K562 (cell line): Measurements from ENCODE around the gene SHISA7. TPM values are rescaled to one million over a fixed set of nuclear protein-coding genes. Genes with fewer than 3 reads are reported as not detected.
A peak's percentile ranks its signal among the peaks of the same experiment; 100 is the strongest.

Experiments used
- CLOCK ChIP-seq: fragments of 250-450 bp; sonication (Bioruptor Pico); IDR thresholded peaks from 2 replicates; pipeline ENCODE4 v1.4.0; 2020; ENCODE audit warnings: mild to moderate bottlenecking, moderate library complexity, borderline replicate concordance
- DEAF1 ChIP-seq: fragments of 450-650 bp; formaldehyde crosslinking; IDR thresholded peaks from 2 replicates; pipeline ENCODE4 v1.4.0; 2020; ENCODE audit warnings: mild to moderate bottlenecking, moderate library complexity
- EP300 ChIP-seq: IDR thresholded peaks from 2 replicates; pipeline ENCODE4 v1.6.1; 2012; ENCODE audit warnings: low read length, improper control_type of control experiment
- HNRNPL ChIP-seq: fragments of 200-400 bp; formaldehyde crosslinking; IDR thresholded peaks from 2 replicates; pipeline ENCODE4 v1.6.1; 2017; ENCODE audit warnings: low read depth, mild to moderate bottlenecking, low read length
- HSF4 ChIP-seq: fragments of 250-450 bp; sonication (Bioruptor Pico); IDR thresholded peaks from 2 replicates; pipeline ENCODE4 v2.1.2; 2022; ENCODE audit warnings: mild to moderate bottlenecking, moderate library complexity, borderline replicate concordance
- NR4A1 ChIP-seq, 2 experiments: fragments of 250-450 bp in 1 of 2; fragments of 450-650 bp in 1 of 2; sonication (Bioruptor Pico) in 1 of 2; IDR thresholded peaks; 2 replicates each; pipeline versions ENCODE4 v1.4.0 to v1.6.1; 2016 to 2020; ENCODE audit warnings: mild to moderate bottlenecking in 2 of 2, missing compliant biosample characterization in 1 of 2, missing genetic modification characterization in 1 of 2, moderate library complexity in 1 of 2
- POLR2B ChIP-seq: fragments of 450-650 bp; IDR thresholded peaks from 2 replicates; pipeline ENCODE4 v1.6.1; 2018; ENCODE audit warnings: low read depth; ENCODE audit not compliant: partially characterized antibody
- POLR3G ChIP-seq: IDR thresholded peaks from 2 replicates; pipeline ENCODE4 v1.6.1; 2011; ENCODE audit not compliant: insufficient read length, insufficient replicate concordance; ENCODE audit errors: extremely low read depth
- SMARCB1 ChIP-seq: IDR thresholded peaks from 2 replicates; pipeline ENCODE4 v1.6.1; 2011; ENCODE audit warnings: improper control_type of control experiment, low read depth; ENCODE audit not compliant: insufficient read length
- ZBTB49 ChIP-seq: sonication (generic); formaldehyde crosslinking; IDR thresholded peaks from 2 replicates; pipeline ENCODE4 v1.8.0; 2022; ENCODE audit warnings: missing genetic modification reagents, mild to moderate bottlenecking, borderline replicate concordance
- ZNF134 ChIP-seq: fragments of 250-450 bp; sonication (Bioruptor Pico); conservative IDR thresholded peaks from 2 replicates; pipeline ENCODE4 v1.4.0; 2020
- polyA plus RNA-seq, 8 experiments: library from polyadenylated mRNA; depleted of rRNA in 4 of 8; stranded (reverse) in 5 of 8; unstranded in 3 of 8; fragments of >200 nt; fragmentation: Nextera tagmentation in 2 of 8; fragmentation: Illumina TruSeq in 1 of 8; extraction: Ambion mirVana in 2 of 8; extraction: Trizol in 1 of 8; gene quantifications; 2 replicates each; pipeline versions ENCODE4 v1.2.1 to v1.2.3, GENCODE V29; 2011 to 2014; ENCODE audit warnings: inconsistent platforms in 1 of 8, missing spikeins in 1 of 8
- total RNA-seq, 7 experiments: library from RNA; depleted of rRNA in 6 of 7; stranded (reverse); fragments of >200 nt in 6 of 7; fragmentation: Illumina TruSeq in 2 of 7; extraction: Trizol in 2 of 7; gene quantifications; 2 replicates each; pipeline versions ENCODE4 v1.2.1 to v1.2.3, GENCODE V29; 2011 to 2021; ENCODE audit warnings: low replicate concordance in 1 of 7
- TF ChIP-seq, protein P1 (sequence below): fragments of 150-350 bp; IDR thresholded peaks from 2 replicates; pipeline ENCODE4 v1.6.1; 2014; ENCODE audit warnings: low read depth, mild to moderate bottlenecking, low read length, borderline replicate concordance
- TF ChIP-seq, protein P2 (sequence below): fragments of 450-650 bp; conservative IDR thresholded peaks from 2 replicates; pipeline ENCODE4 v1.6.1; 2016; ENCODE audit warnings: missing genetic modification characterization, low read depth, mild to moderate bottlenecking, control low read depth, missing compliant biosample characterization

SHISA7 gene
- total and polyA plus RNA-seq, 9 of the 15 experiments (the other 6 are each of a cell fraction or from before 2014, with no cell fraction given) = 0.01 to 0.40 (median 0.07) TPM

DNA sequence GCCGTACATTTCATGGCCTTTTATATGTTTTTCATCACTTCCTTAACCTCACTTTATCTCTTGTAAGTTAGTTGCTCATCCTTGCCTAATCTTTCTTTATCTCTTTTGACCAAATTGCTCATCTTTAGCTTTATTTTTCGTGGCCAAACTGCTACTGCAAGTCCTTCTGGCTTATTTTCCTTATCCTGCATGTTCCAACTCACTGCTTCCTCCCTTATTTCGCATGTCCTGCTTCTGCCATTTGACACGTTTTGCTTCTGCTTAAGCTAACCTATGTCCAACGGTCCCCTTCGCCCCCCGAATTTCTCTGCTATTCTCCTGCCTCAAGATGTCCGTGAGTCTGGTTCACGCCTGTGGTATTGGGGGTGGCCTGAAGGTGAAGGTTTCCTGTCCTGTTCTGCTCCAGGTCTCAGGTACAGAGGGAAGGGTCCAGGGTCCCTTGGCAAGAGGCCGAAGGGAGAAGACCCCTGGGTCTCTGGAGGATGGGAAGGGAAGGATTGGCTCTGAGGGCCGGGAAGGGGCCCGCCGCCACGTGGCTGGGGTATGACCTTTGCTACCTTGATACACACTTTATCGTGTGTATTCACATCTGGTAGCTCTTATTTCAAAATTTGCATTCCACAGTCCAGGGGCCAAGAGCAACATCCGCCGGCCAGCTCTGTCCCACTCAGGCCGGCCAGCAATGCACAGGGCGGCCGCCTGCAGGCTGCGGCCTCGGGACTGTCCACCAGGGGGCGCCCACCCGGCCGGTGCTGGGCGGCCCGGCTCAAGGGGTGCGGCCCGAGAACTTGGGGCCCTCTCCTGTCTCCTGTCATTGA lies 24.3 kb upstream of the SHISA7 start (continued):
- TF ChIP-seq, protein P1, sequence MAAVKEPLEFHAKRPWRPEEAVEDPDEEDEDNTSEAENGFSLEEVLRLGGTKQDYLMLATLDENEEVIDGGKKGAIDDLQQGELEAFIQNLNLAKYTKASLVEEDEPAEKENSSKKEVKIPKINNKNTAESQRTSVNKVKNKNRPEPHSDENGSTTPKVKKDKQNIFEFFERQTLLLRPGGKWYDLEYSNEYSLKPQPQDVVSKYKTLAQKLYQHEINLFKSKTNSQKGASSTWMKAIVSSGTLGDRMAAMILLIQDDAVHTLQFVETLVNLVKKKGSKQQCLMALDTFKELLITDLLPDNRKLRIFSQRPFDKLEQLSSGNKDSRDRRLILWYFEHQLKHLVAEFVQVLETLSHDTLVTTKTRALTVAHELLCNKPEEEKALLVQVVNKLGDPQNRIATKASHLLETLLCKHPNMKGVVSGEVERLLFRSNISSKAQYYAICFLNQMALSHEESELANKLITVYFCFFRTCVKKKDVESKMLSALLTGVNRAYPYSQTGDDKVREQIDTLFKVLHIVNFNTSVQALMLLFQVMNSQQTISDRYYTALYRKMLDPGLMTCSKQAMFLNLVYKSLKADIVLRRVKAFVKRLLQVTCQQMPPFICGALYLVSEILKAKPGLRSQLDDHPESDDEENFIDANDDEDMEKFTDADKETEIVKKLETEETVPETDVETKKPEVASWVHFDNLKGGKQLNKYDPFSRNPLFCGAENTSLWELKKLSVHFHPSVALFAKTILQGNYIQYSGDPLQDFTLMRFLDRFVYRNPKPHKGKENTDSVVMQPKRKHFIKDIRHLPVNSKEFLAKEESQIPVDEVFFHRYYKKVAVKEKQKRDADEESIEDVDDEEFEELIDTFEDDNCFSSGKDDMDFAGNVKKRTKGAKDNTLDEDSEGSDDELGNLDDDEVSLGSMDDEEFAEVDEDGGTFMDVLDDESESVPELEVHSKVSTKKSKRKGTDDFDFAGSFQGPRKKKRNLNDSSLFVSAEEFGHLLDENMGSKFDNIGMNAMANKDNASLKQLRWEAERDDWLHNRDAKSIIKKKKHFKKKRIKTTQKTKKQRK = no peak
- TF ChIP-seq POLR3G = no peak
- peak; percentile 87; the same call in 1 of the 2 replicates for TF ChIP-seq ZBTB49
- TF ChIP-seq HNRNPL = no peak
- no peak for TF ChIP-seq SMARCB1
- peak; percentile 40 for TF ChIP-seq POLR2B
- TF ChIP-seq CLOCK (CRISPR knock-in tag) = no peak
- TF ChIP-seq, protein P2, sequence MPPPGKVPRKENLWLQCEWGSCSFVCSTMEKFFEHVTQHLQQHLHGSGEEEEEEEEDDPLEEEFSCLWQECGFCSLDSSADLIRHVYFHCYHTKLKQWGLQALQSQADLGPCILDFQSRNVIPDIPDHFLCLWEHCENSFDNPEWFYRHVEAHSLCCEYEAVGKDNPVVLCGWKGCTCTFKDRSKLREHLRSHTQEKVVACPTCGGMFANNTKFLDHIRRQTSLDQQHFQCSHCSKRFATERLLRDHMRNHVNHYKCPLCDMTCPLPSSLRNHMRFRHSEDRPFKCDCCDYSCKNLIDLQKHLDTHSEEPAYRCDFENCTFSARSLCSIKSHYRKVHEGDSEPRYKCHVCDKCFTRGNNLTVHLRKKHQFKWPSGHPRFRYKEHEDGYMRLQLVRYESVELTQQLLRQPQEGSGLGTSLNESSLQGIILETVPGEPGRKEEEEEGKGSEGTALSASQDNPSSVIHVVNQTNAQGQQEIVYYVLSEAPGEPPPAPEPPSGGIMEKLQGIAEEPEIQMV (tag) = no peak
- TF ChIP-seq EP300 = peak; percentile 91
- no peak for TF ChIP-seq NR4A1 (CRISPR knock-in tag; IDR thresholded peaks at IDR 0.05)
- peak; percentile 49; the same call in 1 of the 2 replicates for TF ChIP-seq NR4A1 (tag; IDR thresholded peaks at IDR 0.05)
- TF ChIP-seq DEAF1 (CRISPR knock-in tag) = peak; percentile 46; the same call in 1 of the 2 replicates
- no peak for TF ChIP-seq ZNF134 (CRISPR knock-in tag)
- 0 out of 2 replicates have a peak, but pooled peaks have one; percentile 64 for TF ChIP-seq HSF4 (CRISPR knock-in tag)
